Activated CD4-positive, alpha-beta T cell treated with anti-CD3 and anti-CD28 coated beads, Interleukin-2, amount 50 U/mL, for 1 hour (primary cell): ENCODE data around the gene DMD.
"Not testable (repeated sequence)": the region's sequence is repeated elsewhere in the genome, so short reads cannot be mapped to it uniquely, and the experiment has no call there.

Source experiments
- DNase-seq: peaks from one replicate; pipeline ENCODE4 v3.0.0-alpha.2; 2020

Gene DMD

GRCh38 chrX:32592786-32593185, 618.6 kb downstream of the DMD start:
- DNase-seq = no peak

DNA sequence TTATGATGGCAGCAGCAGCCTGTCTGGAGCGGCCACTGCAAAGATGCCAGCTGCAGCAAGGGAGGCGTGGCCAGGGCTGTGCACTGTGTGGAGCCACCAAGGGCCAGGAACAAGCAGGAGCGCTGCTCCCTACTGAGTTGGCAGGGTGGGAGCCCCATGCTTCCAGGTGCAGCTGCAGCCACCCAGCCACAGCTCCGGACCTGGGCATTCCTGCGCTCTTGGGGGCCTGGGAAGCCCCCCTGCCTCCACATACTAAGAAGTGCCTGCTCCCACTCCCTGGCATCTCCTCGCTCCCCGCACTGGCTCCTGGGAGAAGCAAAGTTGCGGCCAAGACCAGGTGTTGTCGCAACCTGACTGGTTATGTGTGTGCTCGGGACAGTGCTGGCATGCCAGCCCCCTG, 619.8 kb downstream of the DMD start:
- no peak for DNase-seq

- no peak for DNase-seq
Measured at GRCh38 chrX:32582729-32583128, 628.6 kb downstream of the DMD start.

DNA sequence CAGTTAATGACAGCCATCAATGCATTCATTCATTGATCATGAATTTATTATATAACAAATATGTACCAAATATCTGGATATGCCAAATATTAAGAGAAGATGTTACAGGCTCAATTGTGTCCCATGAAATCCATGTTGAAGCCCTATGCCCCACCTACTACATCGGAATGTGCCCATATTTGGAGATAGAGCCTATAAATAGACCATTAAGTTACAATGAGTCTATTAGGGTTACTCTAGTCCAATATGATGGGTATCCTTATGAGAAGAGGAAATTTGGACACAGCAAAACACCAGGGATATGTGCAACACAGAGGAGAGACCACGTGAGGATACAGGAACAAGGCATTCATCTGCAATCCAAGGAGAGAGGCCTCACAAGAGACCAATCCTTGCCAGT, 634.5 kb downstream of the DMD start:
- DNase-seq = no peak

GRCh38 chrX:32572644-32573043, 638.7 kb downstream of the DMD start:
- no peak for DNase-seq

- no peak for DNase-seq
Measured at GRCh38 chrX:32571579-32571978, 639.8 kb downstream of the DMD start.

DNA sequence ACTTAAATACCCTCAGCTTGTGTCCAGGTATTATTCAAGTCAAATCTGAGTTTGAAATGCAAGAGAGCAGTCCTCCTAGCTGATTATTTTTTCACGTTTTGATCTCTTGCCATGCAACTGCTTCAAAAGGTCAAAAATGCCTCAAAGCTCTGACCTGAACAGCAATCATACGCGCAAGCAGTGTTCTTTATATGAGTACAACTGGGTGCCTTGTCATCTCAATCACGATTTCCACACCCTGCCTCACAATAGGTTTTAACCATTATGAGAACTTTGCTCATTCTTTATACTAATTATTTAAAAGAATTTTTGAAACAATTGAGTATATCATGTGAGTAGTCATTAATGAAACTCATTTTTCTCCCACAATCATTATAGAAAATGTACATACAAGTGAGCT, 649.1 kb downstream of the DMD start:
- no peak for DNase-seq

DNA sequence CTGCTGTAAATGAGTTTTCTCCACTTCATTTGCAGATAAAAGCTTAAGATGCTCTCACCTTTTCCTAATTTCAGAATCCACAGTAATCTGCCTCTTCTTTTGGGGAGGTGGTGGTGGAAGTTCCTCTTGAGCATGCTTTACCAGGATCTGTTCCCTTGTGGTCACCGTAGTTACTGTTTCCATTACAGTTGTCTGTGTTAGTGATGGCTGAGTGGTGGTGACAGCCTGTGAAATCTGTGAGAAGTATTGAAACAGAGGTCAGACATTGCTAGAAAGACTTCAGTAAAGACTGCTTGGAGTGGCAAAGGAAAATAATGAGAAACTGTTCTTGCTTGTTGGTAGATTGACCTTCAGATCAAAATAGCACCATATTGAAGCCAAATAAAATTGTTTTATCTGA, 666.2 kb downstream of the DMD start:
- DNase-seq = no peak

DNA sequence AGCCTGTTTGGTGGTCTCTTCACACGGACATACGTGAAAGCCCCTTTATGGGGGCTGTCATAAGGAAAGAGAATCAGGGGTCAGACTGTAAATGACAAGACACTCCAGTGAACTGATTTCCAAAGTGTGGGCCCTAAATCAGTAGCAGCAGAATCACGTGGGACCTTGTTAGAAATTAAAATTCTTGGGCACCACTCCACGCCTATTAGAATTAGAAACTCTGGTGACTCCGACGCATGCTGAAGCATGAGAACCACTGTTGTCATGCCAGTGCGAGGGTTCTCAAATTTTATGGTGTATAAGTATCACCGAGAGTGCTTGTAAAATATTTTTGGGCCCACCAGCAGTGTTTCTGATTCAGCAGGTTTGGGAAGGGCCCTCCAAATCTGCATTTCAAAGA, 672.8 kb downstream of the DMD start:
- no peak for DNase-seq

DNA sequence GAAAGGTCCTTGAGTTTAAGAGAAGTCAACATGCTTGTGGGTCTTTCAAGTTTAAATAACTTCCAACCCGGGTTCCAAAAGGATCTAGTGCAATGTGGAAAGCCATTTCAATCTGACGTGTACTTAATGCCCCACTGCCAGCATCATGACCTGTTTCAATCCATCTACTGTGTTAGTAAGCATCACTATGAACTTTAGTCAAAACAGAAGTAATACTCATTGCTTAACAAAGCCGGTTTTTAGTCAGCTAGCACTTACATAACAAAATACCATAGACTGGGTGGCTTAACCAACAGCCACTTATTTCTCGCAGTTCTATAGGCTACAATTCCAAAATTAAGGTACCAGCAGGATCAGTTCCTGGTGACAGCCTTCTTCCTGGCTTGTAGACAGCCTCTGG, 677.5 kb downstream of the DMD start:
- DNase-seq = no peak

- DNase-seq = no peak
Measured at GRCh38 chrX:32532262-32532661, 679.1 kb downstream of the DMD start.

- DNase-seq = no peak
Measured at GRCh38 chrX:32530802-32531403, 680.4 kb downstream of the DMD start.

GRCh38 chrX:32528451-32528850, 682.9 kb downstream of the DMD start:
- DNase-seq = not testable (repeated sequence)

DNA sequence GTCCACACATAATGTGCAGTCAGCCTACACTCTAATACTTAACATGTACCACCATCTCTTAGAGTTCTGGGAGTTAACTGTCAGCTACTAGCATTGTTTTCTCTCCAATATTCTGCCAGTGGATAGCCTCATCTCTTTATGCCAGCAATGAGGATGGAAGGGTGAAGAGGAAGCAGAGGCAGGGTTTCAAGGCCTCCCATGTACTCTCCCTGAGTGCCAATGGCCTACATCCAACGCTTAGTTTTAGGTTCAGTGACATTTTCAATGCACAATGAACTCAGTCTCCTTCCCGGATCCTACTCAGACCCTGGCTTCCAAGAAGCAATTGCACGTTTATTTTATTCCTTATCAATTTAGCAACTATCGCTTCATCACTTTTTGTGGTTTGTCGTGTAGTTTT, 686.1 kb downstream of the DMD start:
- DNase-seq = no peak

GRCh38 chrX:32524385-32524784, 687.0 kb downstream of the DMD start:
- no peak for DNase-seq

DNA sequence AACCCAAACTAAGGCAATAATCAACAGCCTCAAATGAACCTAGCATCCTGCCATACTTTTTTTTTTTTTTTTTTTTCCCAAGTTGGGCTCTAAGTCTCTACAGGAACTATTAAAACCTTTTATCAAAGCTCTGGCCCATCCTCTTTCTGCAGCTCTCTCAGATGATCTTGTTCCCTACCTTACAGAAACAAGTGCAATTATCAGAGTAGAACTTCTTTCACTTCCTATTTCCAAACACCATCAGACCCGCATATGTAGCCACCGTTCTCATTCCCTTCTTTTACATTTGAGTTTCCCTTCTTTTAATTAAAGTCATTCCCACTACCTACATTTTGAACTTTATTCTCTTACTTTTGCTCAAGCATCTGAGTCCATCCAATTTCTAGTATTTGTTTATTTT, 690.6 kb downstream of the DMD start:
- no peak for DNase-seq

DNA sequence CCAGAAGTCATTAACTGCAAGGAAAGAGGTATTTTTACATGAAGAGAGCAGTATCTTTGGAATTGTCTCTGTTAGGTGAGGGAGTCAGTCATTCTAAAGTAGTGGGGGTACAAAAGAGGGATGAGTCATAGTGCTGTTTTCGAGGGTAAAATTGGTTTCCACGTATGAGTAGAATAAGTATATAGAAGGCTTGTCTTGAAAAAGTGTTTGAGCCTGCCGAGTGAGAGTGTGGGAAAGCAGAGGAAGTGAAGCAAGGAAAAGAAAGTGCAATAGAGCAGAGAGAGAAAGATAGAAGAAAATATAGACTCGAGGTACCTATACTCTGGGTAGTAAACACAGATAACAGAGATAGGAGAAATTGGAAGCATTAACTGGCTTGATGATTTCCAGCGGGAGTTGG, 696.4 kb downstream of the DMD start:
- DNase-seq = no peak

DNA sequence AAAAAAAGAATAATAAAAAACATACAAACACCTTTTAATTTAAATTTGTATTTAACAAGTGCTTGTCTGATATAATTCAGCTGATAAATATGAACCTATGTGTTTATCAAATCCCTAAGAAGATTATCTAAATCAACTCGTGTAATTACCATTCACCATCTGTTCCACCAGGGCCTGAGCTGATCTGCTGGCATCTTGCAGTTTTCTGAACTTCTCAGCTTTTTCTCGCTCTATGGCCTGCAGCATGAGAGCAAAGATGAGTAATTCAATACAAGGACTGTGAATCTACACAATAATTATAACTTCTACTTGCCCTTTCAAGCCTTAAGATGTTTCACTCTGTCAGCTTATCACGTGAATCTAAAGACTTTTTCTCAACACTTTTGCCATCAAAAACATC, 709.7 kb downstream of the DMD start:
- no peak for DNase-seq

DNA sequence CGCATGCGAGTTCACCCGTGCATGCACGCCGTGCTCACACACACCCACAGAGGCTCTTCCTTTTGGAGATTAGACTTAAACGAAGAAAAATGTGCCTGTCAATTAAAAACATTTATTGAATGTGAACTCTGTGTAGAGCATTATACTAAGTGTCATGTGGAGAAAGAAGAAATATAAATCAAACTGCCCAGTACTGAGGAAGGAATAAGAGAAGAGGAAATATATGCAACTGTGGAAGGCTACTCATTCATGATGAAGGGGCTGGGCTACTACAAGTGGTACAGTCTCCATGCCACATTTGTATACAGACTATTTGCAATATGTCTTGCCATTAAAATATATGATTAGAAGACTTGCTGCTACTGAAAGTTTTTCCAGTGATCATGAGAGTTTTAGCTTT, 714.7 kb downstream of the DMD start:
- DNase-seq = no peak

DNA sequence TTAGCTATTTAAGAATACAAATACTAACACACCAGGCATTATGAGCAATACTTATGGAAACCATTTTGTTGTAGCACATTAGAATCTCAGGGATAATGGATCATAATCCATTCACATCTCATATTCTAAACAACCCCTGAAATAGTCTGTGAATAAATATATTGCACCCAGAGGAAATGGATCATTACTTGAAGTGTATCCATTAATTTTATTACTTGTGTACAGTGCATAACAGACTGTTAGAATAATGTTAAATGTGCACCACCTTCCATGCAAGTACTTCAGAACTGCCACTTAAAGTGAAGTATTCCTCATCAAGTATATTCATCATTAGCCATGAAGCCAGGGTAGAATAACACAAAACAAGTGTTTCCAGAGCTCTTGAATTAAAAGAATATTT, 715.5 kb downstream of the DMD start:
- DNase-seq = no peak

DNA sequence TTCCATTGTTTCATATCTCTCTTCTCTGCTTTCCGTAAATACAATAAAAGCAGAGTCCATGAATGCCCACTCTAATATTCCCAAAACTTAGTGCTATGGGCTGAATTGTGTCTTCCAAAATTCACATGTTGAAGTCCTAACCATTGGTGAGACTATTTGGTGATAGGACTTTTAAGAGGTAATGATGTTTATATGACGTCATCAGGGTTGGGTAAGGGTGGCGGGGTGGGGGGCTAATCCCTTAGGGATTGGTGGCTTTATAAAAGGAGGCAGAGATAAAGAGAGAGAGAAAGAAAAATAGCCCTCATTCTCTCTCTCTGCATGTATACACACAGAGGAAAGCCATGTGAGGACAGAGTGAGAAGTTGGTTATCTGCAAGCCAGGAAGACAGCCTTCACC, 722.2 kb downstream of the DMD start:
- no peak for DNase-seq

GRCh38 chrX:32483534-32484136, 727.7 kb downstream of the DMD start:
- no peak for DNase-seq

GRCh38 chrX:32480019-32480418, 731.3 kb downstream of the DMD start:
- no peak for DNase-seq

DNA sequence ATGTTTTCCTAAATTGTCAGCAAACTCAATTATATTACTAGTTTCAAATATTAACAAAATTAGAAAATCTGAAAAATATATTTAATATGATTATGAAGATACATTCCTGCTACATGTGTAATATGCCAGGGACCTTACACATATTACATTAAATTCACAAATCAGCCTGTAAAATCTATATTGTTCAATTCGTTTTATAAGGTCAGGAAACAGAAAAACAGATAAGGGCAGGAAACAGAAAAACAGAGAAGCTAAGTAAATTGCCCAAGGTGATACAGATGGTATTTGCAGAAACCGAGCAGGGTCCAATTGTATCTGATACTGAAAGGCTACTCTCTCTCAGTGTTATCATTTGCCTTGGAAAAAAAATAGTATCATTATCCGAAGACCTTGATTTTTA, 739.0 kb downstream of the DMD start:
- no peak for DNase-seq

- no peak for DNase-seq
Measured at GRCh38 chrX:32455704-32456103, 755.6 kb downstream of the DMD start.
